Mucosa of descending colon (tissue), 3 donors: ENCODE results near the gene DNAJC15. TPM values are rescaled to one million over a fixed set of nuclear protein-coding genes. Genes with fewer than 3 reads are reported as not detected.
A peak's percentile ranks its signal among the peaks of the same experiment; 100 is the strongest.
"Not testable (repeated sequence)": the region's sequence is repeated elsewhere in the genome, so short reads cannot be mapped to it uniquely, and the experiment has no call there.

Source experiments
- ATAC-seq: fragments of 200-7000 bp; cut with Tn5 transposase; one replicate; pipeline ENCODE4 v1.9.1; 2020; ENCODE audit warnings: mild to moderate bottlenecking, moderate library complexity
- DNase-seq, 3 donors: peaks; one replicate each; pipeline ENCODE4 v3.0.0-alpha.2; 2020
- H3K36me3 ChIP-seq: fragments of 200-600 bp; one replicate; pipeline ENCODE4 v1.8.0; 2021; ENCODE audit warnings: low read depth, mild to moderate bottlenecking
- H3K4me1 ChIP-seq: fragments of 200-600 bp; one replicate; pipeline ENCODE4 v1.8.0; 2021; ENCODE audit warnings: low read depth, mild to moderate bottlenecking
- H3K4me3 ChIP-seq: fragments of 200-600 bp; one replicate; pipeline ENCODE4 v1.8.0; 2021; ENCODE audit warnings: mild to moderate bottlenecking
- H3K9me3 ChIP-seq: fragments of 200-600 bp; one replicate; pipeline ENCODE4 v1.8.0; 2021; ENCODE audit warnings: mild to moderate bottlenecking
- intact Hi-C, 2 donors: fragments of 100-400 bp; cut with DNase I in 1 of 2; cut with micrococcal nuclease in 1 of 2; formaldehyde crosslinking; loops; one replicate each; pipeline versions ENCODE4 v1.11.0 to v1.11.1; 2022; cut with DNase I, micrococcal nuclease
- total RNA-seq, 3 donors: library from RNA; stranded (reverse); fragmentation: NEBNext Ultra II Directional in 2 of 3; extraction: Animal tissue kit (Norgen Biotek cat#: 25700) in 2 of 3; gene quantifications; one replicate each; pipeline versions ENCODE4 v1.2.1 to v1.2.4, GENCODE V29; 2021 to 2023
- TF ChIP-seq, protein P1 (sequence below): fragments of 200-600 bp; IDR thresholded peaks from one replicate; pipeline ENCODE4 v1.8.0; 2022; ENCODE audit warnings: antibody characterized with exemption, mild to moderate bottlenecking
- donor health status: DM: no; HTN: no; CAD: no; lungs with moderate emphysema.
- donor health status: DM: no; HTN: no; CAD: no.
- donor health status: DM: no; HTN: yes; CAD: no.

The DNAJC15 gene
- total RNA-seq, 3 donors from 2014 or later, result 15.9 to 29.7 (median 27.2) TPM

DNA sequence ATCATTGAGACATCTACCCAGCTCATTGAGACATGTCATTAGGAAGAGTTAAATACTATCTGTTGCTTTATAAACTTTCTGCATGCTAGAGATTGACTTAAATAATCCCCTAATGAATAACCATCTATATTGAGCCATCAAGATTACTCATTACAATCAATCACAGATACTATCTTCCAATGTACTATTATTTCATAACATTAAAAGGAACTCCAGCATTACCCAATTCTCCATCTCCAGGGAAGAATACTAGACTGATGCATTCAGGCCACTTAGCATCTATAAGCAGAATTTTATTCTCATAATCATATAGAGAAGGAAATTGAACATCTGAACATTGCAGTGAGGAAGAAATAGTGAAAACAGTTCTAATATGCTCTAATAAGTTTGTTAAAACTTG, 39.4 kb upstream of the DNAJC15 start:
- intact Hi-C loops, result loop anchor here in 1 of 2 donors (10.0 kb wide), 1 partner anchor 891 kb away; the partner anchor contains the start of genes CCDC122 and LACC1
- H3K4me1 ChIP-seq, result peaks cover 11% of the 10 kb centered on the region
- ATAC-seq, result no peak
- H3K9me3 ChIP-seq, result no peaks in the 10 kb centered on the region
- no peak for DNase-seq
- no peak overlapping the region for H3K4me3 ChIP-seq
- TF ChIP-seq, protein P1, sequence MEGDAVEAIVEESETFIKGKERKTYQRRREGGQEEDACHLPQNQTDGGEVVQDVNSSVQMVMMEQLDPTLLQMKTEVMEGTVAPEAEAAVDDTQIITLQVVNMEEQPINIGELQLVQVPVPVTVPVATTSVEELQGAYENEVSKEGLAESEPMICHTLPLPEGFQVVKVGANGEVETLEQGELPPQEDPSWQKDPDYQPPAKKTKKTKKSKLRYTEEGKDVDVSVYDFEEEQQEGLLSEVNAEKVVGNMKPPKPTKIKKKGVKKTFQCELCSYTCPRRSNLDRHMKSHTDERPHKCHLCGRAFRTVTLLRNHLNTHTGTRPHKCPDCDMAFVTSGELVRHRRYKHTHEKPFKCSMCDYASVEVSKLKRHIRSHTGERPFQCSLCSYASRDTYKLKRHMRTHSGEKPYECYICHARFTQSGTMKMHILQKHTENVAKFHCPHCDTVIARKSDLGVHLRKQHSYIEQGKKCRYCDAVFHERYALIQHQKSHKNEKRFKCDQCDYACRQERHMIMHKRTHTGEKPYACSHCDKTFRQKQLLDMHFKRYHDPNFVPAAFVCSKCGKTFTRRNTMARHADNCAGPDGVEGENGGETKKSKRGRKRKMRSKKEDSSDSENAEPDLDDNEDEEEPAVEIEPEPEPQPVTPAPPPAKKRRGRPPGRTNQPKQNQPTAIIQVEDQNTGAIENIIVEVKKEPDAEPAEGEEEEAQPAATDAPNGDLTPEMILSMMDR, result no peak
- H3K36me3 ChIP-seq, result no peaks in the 10 kb centered on the region

DNA sequence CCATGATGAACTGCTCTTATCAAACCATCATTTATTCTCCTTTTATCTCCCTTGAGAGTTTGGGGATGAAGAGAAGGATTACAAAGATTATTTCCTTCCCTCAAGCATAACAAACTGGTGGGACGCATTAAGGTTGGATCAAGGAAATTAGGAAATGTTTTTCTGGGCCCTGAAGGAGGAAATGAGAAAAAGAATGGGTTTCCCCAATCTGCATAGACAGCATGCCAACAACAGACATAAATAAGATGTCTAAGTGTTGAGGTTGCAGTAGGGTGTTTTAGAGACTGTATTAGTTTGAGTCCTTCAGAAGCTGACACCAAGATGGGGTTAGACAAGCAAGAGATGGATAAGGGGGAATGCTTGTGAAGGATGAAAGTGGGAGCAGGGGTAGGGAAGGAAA, 38.7 kb upstream of the DNAJC15 start:
- H3K9me3 ChIP-seq, result no peaks in the 10 kb centered on the region
- ATAC-seq (no peak), DNase-seq (no peak)
- H3K4me1 ChIP-seq, result peaks cover 11% of the 10 kb centered on the region
- H3K4me3 ChIP-seq, result no peak overlapping the region
- H3K36me3 ChIP-seq, result no peaks in the 10 kb centered on the region
- intact Hi-C loops, result loop anchor here in 1 of 2 donors (10.0 kb wide), 1 partner anchor 890 kb away; the partner anchor contains the start of genes CCDC122 and LACC1
- TF ChIP-seq, protein P1, result no peak

DNA sequence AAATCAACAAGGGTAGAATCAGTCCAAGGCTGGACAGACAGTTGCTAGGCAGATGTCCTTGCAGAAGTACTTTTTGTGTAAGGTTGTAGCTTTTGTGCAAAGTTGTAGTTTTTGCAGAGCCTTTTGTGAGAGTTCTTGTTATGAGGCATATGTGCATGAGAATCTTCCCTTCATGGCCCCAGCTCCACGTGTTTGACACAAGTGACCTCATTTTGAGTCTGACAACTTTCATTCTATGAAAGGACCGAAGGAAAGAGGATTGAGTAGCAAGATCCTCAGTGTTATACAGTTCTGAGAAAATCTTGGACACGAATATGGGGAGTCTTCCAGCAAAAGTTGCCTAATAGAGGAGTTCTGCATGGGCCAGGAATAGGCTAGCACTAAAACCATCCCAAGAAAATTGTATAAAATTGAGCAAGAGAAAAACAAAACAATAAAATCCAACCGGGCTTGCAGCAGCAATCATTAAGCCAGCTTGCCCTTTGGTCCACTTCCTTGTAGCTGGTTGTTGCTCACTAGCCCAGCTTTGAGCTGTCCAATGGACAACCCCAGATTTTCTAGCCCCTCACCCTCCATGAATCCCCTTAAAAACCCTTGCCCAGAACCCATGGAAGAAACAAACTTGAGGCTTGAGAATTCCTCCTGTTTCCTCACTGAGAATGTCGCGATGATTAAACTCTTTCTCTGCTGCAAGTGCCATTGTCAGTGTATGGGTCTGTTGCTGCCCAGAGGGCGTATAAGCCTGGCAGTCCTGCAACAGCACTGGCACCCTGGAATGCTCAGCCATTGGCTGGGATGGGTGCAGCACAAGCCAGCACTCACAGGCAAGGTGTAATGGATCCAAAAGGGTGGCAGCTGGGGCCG, 37.8 kb upstream of the DNAJC15 start:
- peak; percentile 71 to 91 (median 78) for DNase-seq
- Histone ChIP-seq H3K4me1 (peaks cover 19% of the 10 kb centered on the region), H3K9me3 (no peaks in the 10 kb centered on the region), H3K4me3 (no peak overlapping the region), H3K36me3 (no peaks in the 10 kb centered on the region)
- intact Hi-C loops, result loop anchor here in 1 of 2 donors (10.0 kb wide), 1 partner anchor 889 kb away; the partner anchor contains the start of genes CCDC122 and LACC1
- ATAC-seq, result peak; percentile 93
- TF ChIP-seq, protein P1, result no peak

DNA sequence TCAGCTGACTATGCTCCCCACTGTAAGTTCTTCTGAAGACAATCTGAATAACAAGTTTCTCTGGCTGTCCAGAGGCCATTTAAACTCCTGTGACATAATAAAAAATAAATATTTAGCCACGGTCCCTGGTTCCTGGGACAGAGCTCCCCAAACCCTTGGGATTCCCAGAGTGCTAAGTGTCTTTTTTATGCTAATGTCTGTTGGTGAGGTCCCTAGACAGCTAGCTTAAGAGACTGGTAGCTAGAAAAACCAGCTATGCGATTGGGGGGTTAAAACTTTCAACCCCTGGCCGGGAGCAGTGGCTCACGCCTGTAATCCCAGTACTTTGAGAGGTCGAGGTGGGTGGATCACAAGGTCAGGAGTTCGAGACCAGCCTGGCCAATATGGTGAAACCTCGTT, 37.2 kb upstream of the DNAJC15 start:
- H3K36me3 ChIP-seq, result no peaks in the 10 kb centered on the region
- DNase-seq, result no peak
- H3K9me3 ChIP-seq, result no peaks in the 10 kb centered on the region
- intact Hi-C loops, result loop anchor here in 1 of 2 donors (10.0 kb wide), 1 partner anchor 889 kb away; the partner anchor contains the start of genes CCDC122 and LACC1
- TF ChIP-seq, protein P1, result no peak
- no peak for ATAC-seq
- peaks cover 26% of the 10 kb centered on the region for H3K4me1 ChIP-seq
- H3K4me3 ChIP-seq, result no peak overlapping the region

DNA sequence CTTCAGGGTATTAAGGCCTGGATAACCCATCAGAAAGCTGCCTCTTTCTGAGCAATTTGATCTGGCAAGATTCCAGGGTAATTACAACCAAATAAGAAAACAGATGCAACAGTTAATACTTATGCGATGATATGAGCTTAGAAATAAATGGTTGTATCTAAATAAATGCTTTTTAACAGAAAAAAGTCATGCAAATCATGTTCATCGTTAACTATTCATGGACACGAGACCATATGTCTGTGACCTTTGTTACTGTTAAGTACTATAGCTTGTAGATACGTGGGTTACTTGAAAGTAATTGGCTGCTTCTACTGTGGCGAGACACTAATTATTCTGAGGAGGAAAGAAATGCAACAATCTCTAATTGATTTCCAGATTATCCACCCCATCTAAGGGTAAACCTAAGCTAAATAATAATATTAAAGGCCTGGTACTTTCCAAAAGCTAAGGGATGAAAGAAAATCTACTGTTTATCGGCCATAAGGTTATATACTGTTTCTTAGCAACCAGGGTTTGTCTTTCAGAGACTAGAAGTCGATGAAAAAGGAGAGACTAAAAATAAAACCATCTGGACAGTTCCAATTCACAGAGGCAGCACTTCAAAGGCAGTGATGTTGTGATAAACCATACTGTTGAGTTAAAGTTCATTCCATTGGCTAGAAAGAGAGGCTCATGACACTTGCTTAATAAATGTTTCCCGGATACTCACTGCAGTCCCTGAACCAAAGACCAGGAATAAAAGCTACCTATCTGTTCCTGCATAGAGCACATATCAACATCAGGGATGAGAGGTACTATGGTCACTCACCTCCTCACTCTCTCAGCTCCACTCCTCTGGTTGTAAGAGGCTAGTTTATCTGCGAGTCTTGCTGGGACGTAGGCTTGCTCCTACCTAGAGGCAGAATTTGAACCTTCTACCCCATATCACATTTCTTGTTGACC, 32.8 kb upstream of the DNAJC15 start:
- Histone ChIP-seq H3K9me3 (no peaks in the 10 kb centered on the region), H3K4me1 (peaks cover 32% of the 10 kb centered on the region), H3K4me3 (no peak overlapping the region), H3K36me3 (no peaks in the 10 kb centered on the region)
- DNase-seq (no peak), ATAC-seq (peak; percentile 13)
- intact Hi-C loops, result no loop called here
- TF ChIP-seq, protein P1, result no peak

DNA sequence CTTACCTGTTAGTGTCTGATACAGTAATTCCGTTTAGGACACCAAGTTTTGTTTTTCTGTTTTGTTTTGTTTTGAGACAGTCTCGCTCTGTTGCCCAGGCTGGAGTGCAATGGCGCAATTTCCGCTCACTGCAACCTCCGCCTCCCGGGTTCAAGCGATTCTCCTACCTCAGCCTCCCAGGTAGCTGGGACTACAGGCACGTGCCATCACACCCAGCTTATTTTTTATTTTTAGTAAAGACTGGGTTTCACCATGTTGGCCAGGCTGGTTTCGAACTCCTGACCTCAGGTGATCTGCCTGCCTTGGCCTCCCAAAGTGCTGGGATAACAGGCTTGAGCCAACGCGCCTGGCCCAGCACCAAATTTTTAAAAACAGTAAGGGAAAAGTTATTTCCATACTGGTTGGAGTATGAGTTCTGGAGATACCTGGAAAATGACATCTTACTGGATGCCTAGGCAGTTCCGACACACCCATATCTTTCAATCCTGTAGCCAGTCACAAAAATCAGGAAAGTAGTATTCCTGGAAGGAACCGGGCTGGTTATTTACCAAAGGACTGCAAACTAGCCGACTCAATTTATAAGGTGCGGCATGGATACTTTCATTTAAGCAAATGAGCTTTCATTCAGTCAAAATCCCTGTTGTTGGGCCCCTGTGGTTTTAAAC, 32.0 kb upstream of the DNAJC15 start:
- intact Hi-C loops, H3K36me3 ChIP-seq, H3K9me3 ChIP-seq: not testable (repeated sequence)
- peak overlapping the region; percentile 43 for H3K4me3 ChIP-seq
- H3K4me1 ChIP-seq, result peaks cover 26% of the 10 kb centered on the region
- DNase-seq, result peak in 1 of 3 donors; percentile 11
- ATAC-seq, result peak; percentile 45
